NOMO-1 (cell line): ENCODE data around the gene DNAJC30.

ENCODE experiments used
- DNase-seq, 2 experiments: peaks; one replicate each; lab custom pipeline; 2025; ENCODE audit not compliant: unreplicated experiment in 2 of 2; lab: John Stamatoyannopoulos, UW

The DNAJC30 gene

GRCh38 chr7:73650524-73650923 lies 32.7 kb downstream of the DNAJC30 start:
- no peak for DNase-seq

- DNase-seq: no peak
Measured at GRCh38 chr7:73649576-73649975, 33.7 kb downstream of the DNAJC30 start.

- no peak for DNase-seq
Measured at GRCh38 chr7:73648593-73649332, 34.5 kb downstream of the DNAJC30 start.

GRCh38 chr7:73647725-73648592 lies 35.3 kb downstream of the DNAJC30 start:
- peak; percentile 58 to 67 for DNase-seq

- no peak for DNase-seq
Measured at GRCh38 chr7:73646785-73647724, 36.2 kb downstream of the DNAJC30 start.

GRCh38 chr7:73645643-73646174 lies 37.5 kb downstream of the DNAJC30 start:
- peak; percentile 54 to 86 for DNase-seq

- DNase-seq: no peak
Measured at GRCh38 chr7:73644688-73645286, 38.5 kb downstream of the DNAJC30 start.

GRCh38 chr7:73642834-73643233 lies 40.4 kb downstream of the DNAJC30 start:
- DNase-seq: no peak

- DNase-seq: no peak
Measured at GRCh38 chr7:73638911-73639310, 44.3 kb downstream of the DNAJC30 start.

- no peak for DNase-seq
Measured at GRCh38 chr7:73635428-73636200, 47.6 kb downstream of the DNAJC30 start.

GRCh38 chr7:73633844-73634243 lies 49.4 kb downstream of the DNAJC30 start:
- DNase-seq: no peak

GRCh38 chr7:73633323-73633722 lies 49.9 kb downstream of the DNAJC30 start:
- no peak for DNase-seq

GRCh38 chr7:73631558-73631957 lies 51.7 kb downstream of the DNAJC30 start:
- no peak for DNase-seq
